Measurements from ENCODE around the gene SLC25A47. TPM values are rescaled to one million over a fixed set of nuclear protein-coding genes. Genes with fewer than 3 reads are reported as not detected.

Gene SLC25A47
- total RNA-seq, 1 donor from 2014 or later: not detected

GRCh38 chr14:100297320-100298300, 25.5 kb upstream of the SLC25A47 start:
- TF ChIP-seq, protein P1, sequence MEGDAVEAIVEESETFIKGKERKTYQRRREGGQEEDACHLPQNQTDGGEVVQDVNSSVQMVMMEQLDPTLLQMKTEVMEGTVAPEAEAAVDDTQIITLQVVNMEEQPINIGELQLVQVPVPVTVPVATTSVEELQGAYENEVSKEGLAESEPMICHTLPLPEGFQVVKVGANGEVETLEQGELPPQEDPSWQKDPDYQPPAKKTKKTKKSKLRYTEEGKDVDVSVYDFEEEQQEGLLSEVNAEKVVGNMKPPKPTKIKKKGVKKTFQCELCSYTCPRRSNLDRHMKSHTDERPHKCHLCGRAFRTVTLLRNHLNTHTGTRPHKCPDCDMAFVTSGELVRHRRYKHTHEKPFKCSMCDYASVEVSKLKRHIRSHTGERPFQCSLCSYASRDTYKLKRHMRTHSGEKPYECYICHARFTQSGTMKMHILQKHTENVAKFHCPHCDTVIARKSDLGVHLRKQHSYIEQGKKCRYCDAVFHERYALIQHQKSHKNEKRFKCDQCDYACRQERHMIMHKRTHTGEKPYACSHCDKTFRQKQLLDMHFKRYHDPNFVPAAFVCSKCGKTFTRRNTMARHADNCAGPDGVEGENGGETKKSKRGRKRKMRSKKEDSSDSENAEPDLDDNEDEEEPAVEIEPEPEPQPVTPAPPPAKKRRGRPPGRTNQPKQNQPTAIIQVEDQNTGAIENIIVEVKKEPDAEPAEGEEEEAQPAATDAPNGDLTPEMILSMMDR (IDR thresholded peaks at IDR 0.05): no peak
- H3K36me3 Mint-ChIP-seq (ENCODE audit: unreplicated experiment): peaks cover 11% of the 10 kb centered on the region
- no peak overlapping the region for H3K4me3 Mint-ChIP-seq (ENCODE audit: unreplicated experiment)
- peaks cover 14% of the 10 kb centered on the region for H3K4me1 Mint-ChIP-seq (ENCODE audit: unreplicated experiment)
- no peak for DNase-seq (ENCODE audit: extremely low spot score, unreplicated experiment)
- no peak overlapping the region for H3K27ac Mint-ChIP-seq (ENCODE audit: unreplicated experiment)
- no peaks in the 10 kb centered on the region for H3K27me3 Mint-ChIP-seq (ENCODE audit: unreplicated experiment)
- H3K9me3 Mint-ChIP-seq (ENCODE audit: unreplicated experiment): no peaks in the 10 kb centered on the region

- Mint-ChIP-seq H3K27ac (ENCODE audit: unreplicated experiment) (no peak overlapping the region), H3K27me3 (ENCODE audit: unreplicated experiment) (no peaks in the 10 kb centered on the region), H3K9me3 (ENCODE audit: unreplicated experiment) (no peaks in the 10 kb centered on the region), H3K4me1 (ENCODE audit: unreplicated experiment) (peaks cover 23% of the 10 kb centered on the region), H3K36me3 (ENCODE audit: unreplicated experiment) (peaks cover 11% of the 10 kb centered on the region), H3K4me3 (ENCODE audit: unreplicated experiment) (no peak overlapping the region)
- DNase-seq (ENCODE audit: extremely low spot score, unreplicated experiment): no peak
- TF ChIP-seq, protein P1 (IDR thresholded peaks at IDR 0.05): no peak
These were observed 24.4 kb upstream of the SLC25A47 start for GRCh38 chr14:100298551-100299237.

- Mint-ChIP-seq H3K9me3 (ENCODE audit: unreplicated experiment) (no peaks in the 10 kb centered on the region), H3K4me1 (ENCODE audit: unreplicated experiment) (peaks cover 26% of the 10 kb centered on the region), H3K4me3 (ENCODE audit: unreplicated experiment) (no peak overlapping the region), H3K27me3 (ENCODE audit: unreplicated experiment) (no peaks in the 10 kb centered on the region), H3K27ac (ENCODE audit: unreplicated experiment) (no peak overlapping the region), H3K36me3 (ENCODE audit: unreplicated experiment) (peaks cover 11% of the 10 kb centered on the region)
- TF ChIP-seq, protein P1 (IDR thresholded peaks at IDR 0.05): no peak
- DNase-seq (ENCODE audit: extremely low spot score, unreplicated experiment): no peak
These were observed 23.9 kb upstream of the SLC25A47 start for GRCh38 chr14:100299238-100299560.

- Mint-ChIP-seq H3K9me3 (ENCODE audit: unreplicated experiment) (no peaks in the 10 kb centered on the region), H3K27me3 (ENCODE audit: unreplicated experiment) (no peaks in the 10 kb centered on the region), H3K36me3 (ENCODE audit: unreplicated experiment) (peaks cover 7% of the 10 kb centered on the region), H3K4me3 (ENCODE audit: unreplicated experiment) (no peak overlapping the region), H3K4me1 (ENCODE audit: unreplicated experiment) (peaks cover 33% of the 10 kb centered on the region), H3K27ac (ENCODE audit: unreplicated experiment) (no peak overlapping the region)
- TF ChIP-seq, protein P1 (IDR thresholded peaks at IDR 0.05): no peak
- DNase-seq (ENCODE audit: extremely low spot score, unreplicated experiment): no peak
These were observed 20.5 kb upstream of the SLC25A47 start for GRCh38 chr14:100302616-100303015.

DNA sequence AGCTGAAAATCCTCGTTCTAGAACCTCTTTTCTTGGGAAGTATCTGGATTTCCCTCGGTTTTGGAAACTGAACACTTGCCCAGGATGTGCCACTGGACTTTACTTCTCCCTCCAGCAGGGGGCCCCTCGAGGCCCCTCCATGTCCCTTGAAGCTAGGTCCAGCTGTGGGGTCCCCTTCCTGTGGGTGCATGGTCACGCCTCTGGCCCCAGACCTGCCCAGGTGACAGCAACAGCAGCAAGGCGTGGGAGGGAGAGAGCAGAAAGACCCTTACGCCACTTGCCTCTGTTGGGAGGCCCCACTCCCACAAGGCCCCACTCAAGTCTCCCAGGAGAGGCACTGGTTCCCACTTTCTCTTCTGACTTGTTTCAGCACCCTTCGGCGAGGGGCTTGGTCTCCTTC, 20.0 kb upstream of the SLC25A47 start:
- DNase-seq (ENCODE audit: extremely low spot score, unreplicated experiment): no peak
- Mint-ChIP-seq H3K4me3 (ENCODE audit: unreplicated experiment) (no peak overlapping the region), H3K27ac (ENCODE audit: unreplicated experiment) (peak overlapping the region; percentile 31)

More for the DNA sequence above, 20.0 kb upstream of the SLC25A47 start:
- H3K36me3 Mint-ChIP-seq (ENCODE audit: unreplicated experiment): peaks cover 5% of the 10 kb centered on the region
- TF ChIP-seq, protein P1 (IDR thresholded peaks at IDR 0.05): peak; percentile 61
- H3K9me3 Mint-ChIP-seq (ENCODE audit: unreplicated experiment): no peaks in the 10 kb centered on the region
- H3K4me1 Mint-ChIP-seq (ENCODE audit: unreplicated experiment): peaks cover 37% of the 10 kb centered on the region
- H3K27me3 Mint-ChIP-seq (ENCODE audit: unreplicated experiment): no peaks in the 10 kb centered on the region

Measured in osteocyte (in vitro differentiated cells).